IMR-90 (cell line): Measurements from ENCODE around the gene ARPC5L. TPM values are rescaled to one million over a fixed set of nuclear protein-coding genes. Genes with fewer than 3 reads are reported as not detected.
A peak's percentile ranks its signal among the peaks of the same experiment; 100 is the strongest.

ENCODE experiments used
- ATAC-seq: fragments of 200-7000 bp; cut with Tn5 transposase; 2 replicates; pipeline ENCODE4 v1.9.1; 2020; ENCODE audit warnings: low read depth, mild to moderate bottlenecking, moderate library complexity
- BruUV-seq: library from RNA; stranded (reverse); fragments of 400-500 nt; replicated peaks from 2 replicates; lab custom pipeline; 2021; lab: Mats Ljungman, UMichigan
- CTCF ChIA-PET: fragments of 300-600 bp; formaldehyde crosslinking; extraction: SDS; loops from one replicate; lab custom pipeline; 2021; ENCODE audit warnings: antibody characterized with exemption; lab: Yijun Ruan, JAX
- POLR2A ChIA-PET: fragments of 300-600 bp; sonication (Branson Sonifier 250); formaldehyde crosslinking; loops from one replicate; lab custom pipeline; 2022; ENCODE audit warnings: antibody characterized with exemption; ENCODE audit not compliant: unreplicated experiment; lab: Charles Lee
- DNase-seq: peaks from one replicate; pipeline ENCODE4 v3.0.0; 2013
- H2AFZ ChIP-seq: replicated peaks from 2 replicates; pipeline ENCODE3; 2013; ENCODE audit warnings: low read length, mild to moderate bottlenecking; ENCODE audit not compliant: poor library complexity
- H2AK5ac ChIP-seq: 2 replicates; pipeline ENCODE4 v1.6.1; 2013; ENCODE audit warnings: low read depth, low read length, inconsistent platforms
- H2AK9ac ChIP-seq: replicated peaks from 2 replicates; pipeline ENCODE3; 2013; ENCODE audit warnings: mild to moderate bottlenecking, low read depth, low read length, moderate library complexity; ENCODE audit not compliant: poor library complexity
- H2BK120ac ChIP-seq: 2 replicates; pipeline ENCODE4 v1.6.1; 2013; ENCODE audit warnings: low read depth, low read length, inconsistent platforms
- H2BK15ac ChIP-seq: 3 replicates; pipeline ENCODE4 v1.6.1; 2013; ENCODE audit warnings: low read depth, low read length, inconsistent platforms
- H2BK20ac ChIP-seq: 2 replicates; pipeline ENCODE4 v1.6.1; 2013; ENCODE audit warnings: low read depth, mild to moderate bottlenecking, inconsistent platforms, low read length, moderate library complexity
- H2BK5ac ChIP-seq: 2 replicates; pipeline ENCODE4 v1.6.1; 2013; ENCODE audit warnings: mild to moderate bottlenecking, low read depth, low read length, inconsistent platforms; ENCODE audit not compliant: poor library complexity, severe bottlenecking
- H3K14ac ChIP-seq: replicated peaks from 2 replicates; pipeline ENCODE4 v1.6.1; 2013; ENCODE audit warnings: low read depth, low read length, inconsistent platforms
- H3K18ac ChIP-seq: 2 replicates; pipeline ENCODE4 v1.6.1; 2013; ENCODE audit warnings: low read depth, low read length, control low read depth
- H3K23ac ChIP-seq: 2 replicates; pipeline ENCODE4 v1.6.1; 2013; ENCODE audit warnings: low read depth, low read length, inconsistent platforms
- H3K27ac ChIP-seq: 2 replicates; pipeline ENCODE4 v1.5.1; 2013; ENCODE audit warnings: mild to moderate bottlenecking, control low read depth, low read length; ENCODE audit not compliant: insufficient read depth
- H3K27me3 ChIP-seq: 2 replicates; pipeline ENCODE4 v1.6.1; 2013; ENCODE audit warnings: low read length; ENCODE audit not compliant: control insufficient read depth, insufficient read depth
- H3K36me3 ChIP-seq: 2 replicates; pipeline ENCODE4 v1.6.1; 2013; ENCODE audit warnings: low read length, mixed read lengths; ENCODE audit not compliant: control insufficient read depth, insufficient read depth
- H3K4ac ChIP-seq: 2 replicates; pipeline ENCODE4 v1.6.1; 2013; ENCODE audit warnings: low read depth, low read length, inconsistent platforms
- H3K4me1 ChIP-seq: 2 replicates; pipeline ENCODE4 v1.6.1; 2013; ENCODE audit warnings: low read length, mixed read lengths; ENCODE audit not compliant: control insufficient read depth, insufficient read depth
- H3K4me2 ChIP-seq: 2 replicates; pipeline ENCODE4 v1.6.1; 2013; ENCODE audit warnings: low read depth, mild to moderate bottlenecking, control low read depth, low read length, moderate library complexity
- H3K4me3 ChIP-seq: 2 replicates; pipeline ENCODE4 v1.5.1; 2013; ENCODE audit warnings: low read depth, mild to moderate bottlenecking, control low read depth, low read length, moderate library complexity; ENCODE audit not compliant: insufficient read depth
- H3K56ac ChIP-seq: 2 replicates; pipeline ENCODE4 v1.6.1; 2013; ENCODE audit warnings: low read length, inconsistent platforms; ENCODE audit not compliant: insufficient read depth; ENCODE audit errors: extremely low read depth
- H3K79me1 ChIP-seq, 2 experiments: 2 replicates each; pipeline ENCODE4 v1.6.1; 2013; ENCODE audit warnings: low read length in 2 of 2, inconsistent platforms in 1 of 2, low read depth in 1 of 2
- H3K9ac ChIP-seq: 2 replicates; pipeline ENCODE4 v1.6.1; 2013; ENCODE audit warnings: low read depth, low read length, control low read depth
- H3K9me1 ChIP-seq: 2 replicates; pipeline ENCODE4 v1.6.1; 2013; ENCODE audit warnings: low read length, inconsistent platforms; ENCODE audit not compliant: insufficient read depth
- H3K9me3 ChIP-seq: 2 replicates; pipeline ENCODE4 v1.6.1; 2013; ENCODE audit warnings: low read length; ENCODE audit not compliant: control insufficient read depth, insufficient read depth
- H4K20me1 ChIP-seq: 2 replicates; pipeline ENCODE4 v1.6.1; 2013; ENCODE audit warnings: low read length, inconsistent platforms; ENCODE audit not compliant: insufficient read depth
- H4K5ac ChIP-seq: 2 replicates; pipeline ENCODE4 v1.6.1; 2013; ENCODE audit warnings: mild to moderate bottlenecking, low read depth, low read length, control low read depth
- H4K8ac ChIP-seq, 2 experiments: 2 replicates each; pipeline ENCODE4 v1.6.1; 2013; ENCODE audit warnings: low read depth in 2 of 2, low read length in 2 of 2, control low read depth in 1 of 2, inconsistent platforms in 1 of 2
- H4K91ac ChIP-seq: 2 replicates; pipeline ENCODE4 v1.6.1; 2013; ENCODE audit warnings: low read depth, low read length, inconsistent platforms; ENCODE audit not compliant: insufficient read depth
- CEBPB ChIP-seq: IDR thresholded peaks from 2 replicates; pipeline ENCODE4 v1.6.1; 2012; ENCODE audit warnings: low read depth, low read length, improper control_type of control experiment
- MAFK ChIP-seq: IDR thresholded peaks from 2 replicates; pipeline ENCODE4 v1.6.1; 2012; ENCODE audit warnings: low read depth, low read length, improper control_type of control experiment
- SMC3 ChIP-seq: fragments of 150-350 bp; IDR thresholded peaks from 2 replicates; pipeline ENCODE4 v1.6.1; 2016; ENCODE audit warnings: low read depth, mild to moderate bottlenecking, antibody characterized with exemption, low read length, moderate library complexity
- WGBS, 2 experiments: methylation state at CpG; one replicate each; pipeline versions ENCODE4 v1.1.5 to v1.1.7; 2013; ENCODE audit warnings: missing lambda C conversion rate in 2 of 2; ENCODE audit not compliant: insufficient read length in 1 of 2; ENCODE audit errors: extremely low coverage in 2 of 2; 5-methylcytosine and 5-hydroxymethylcytosine counted together
- dilution Hi-C: fragments of 300-500 bp; cut with HindIII; formaldehyde crosslinking; loops from one replicate; pipeline ENCODE4 v1.14.3; 2018; ENCODE audit warnings: low sequenced_read_pairs; ENCODE audit not compliant: unreplicated experiment
- in situ Hi-C: fragments of 300-500 bp; cut with MboI; formaldehyde crosslinking; loops from 3 replicates; pipeline ENCODE4 v1.14.3; 2019; ENCODE audit warnings: low sequenced_read_pairs, inconsistent platforms, mixed read lengths
- intact Hi-C: fragments of 100-400 bp; cut with micrococcal nuclease; formaldehyde crosslinking; loops from 2 replicates; pipeline ENCODE4 v1.10.0; 2022
- polyA plus RNA-seq, 3 experiments: library from polyadenylated mRNA; depleted of rRNA; stranded (reverse); fragments of >200 nt; gene quantifications; 2 replicates each; pipeline ENCODE4 v1.2.3, GENCODE V29; 2012; ENCODE audit warnings: low replicate concordance in 1 of 3
- total RNA-seq: library from RNA; depleted of rRNA; stranded (reverse); fragments of >200 nt; gene quantifications from 2 replicates; pipeline ENCODE4 v1.2.3, GENCODE V29; 2012

ARPC5L gene
- total and polyA plus RNA-seq, 2 of the 4 experiments (the other 2 are of a cell fraction), result 11.1 to 53.8 TPM

GRCh38 chr9:124897570-124898460 lies 35.9 kb downstream of the ARPC5L start:
- Histone ChIP-seq H3K4me2 (no peak overlapping the region), H3K79me1 (peaks cover 4 to 7% of the 10 kb centered on the region in 2 experiments; a peak in 3 of 4 replicates), H3K18ac (no peak overlapping the region), H2AFZ (no peak overlapping the region), H3K4ac (no peak overlapping the region), H2BK5ac (no peak overlapping the region), H4K20me1 (no peaks in the 10 kb centered on the region; the same call in 1 of the 2 replicates), H2BK20ac (no peak overlapping the region), H4K5ac (no peak overlapping the region), H3K36me3 (peaks cover 25% of the 10 kb centered on the region), H4K91ac (no peak overlapping the region), H4K8ac (no peak overlapping the region), H3K14ac (no peak overlapping the region), H3K27ac (no peak overlapping the region), H2BK120ac (no peak overlapping the region), H2AK5ac (no peak overlapping the region), H3K9me1 (peaks cover 3% of the 10 kb centered on the region; the same call in 1 of the 2 replicates), H2AK9ac (no peak overlapping the region), H3K4me3 (no peak overlapping the region), H3K56ac (no peak overlapping the region), H3K27me3 (no peaks in the 10 kb centered on the region), H3K9me3 (no peaks in the 10 kb centered on the region), H3K23ac (no peak overlapping the region), H3K9ac (no peak overlapping the region), H2BK15ac (no peak overlapping the region), H3K4me1 (0 out of 2 replicates have a peak, but pooled peaks cover 2% of the 10 kb centered on the region)
- TF ChIP-seq SMC3 (no peak), MAFK (no peak), CEBPB (peak; percentile 56; the same call in 1 of the 2 replicates)
- ChIA-PET CTCF (no interaction called here), POLR2A (no interaction called here)
- dilution Hi-C loops (no loop called here), in situ Hi-C loops (no loop called here), intact Hi-C loops (no loop called here)
- DNase-seq (peak; percentile 52), ATAC-seq (peak; percentile 32; the same call in 1 of the 2 replicates)
- WGBS, 2 experiments, result no CpG with 5 or more reads among the region's 6 CpGs
- BruUV-seq, result no TSS peak
